ENCODE results near the gene NEURL1.

GRCh38 chr10:103616705-103617601 is 123.4 kb downstream of the NEURL1 start:
- TF ChIP-seq, protein P1, sequence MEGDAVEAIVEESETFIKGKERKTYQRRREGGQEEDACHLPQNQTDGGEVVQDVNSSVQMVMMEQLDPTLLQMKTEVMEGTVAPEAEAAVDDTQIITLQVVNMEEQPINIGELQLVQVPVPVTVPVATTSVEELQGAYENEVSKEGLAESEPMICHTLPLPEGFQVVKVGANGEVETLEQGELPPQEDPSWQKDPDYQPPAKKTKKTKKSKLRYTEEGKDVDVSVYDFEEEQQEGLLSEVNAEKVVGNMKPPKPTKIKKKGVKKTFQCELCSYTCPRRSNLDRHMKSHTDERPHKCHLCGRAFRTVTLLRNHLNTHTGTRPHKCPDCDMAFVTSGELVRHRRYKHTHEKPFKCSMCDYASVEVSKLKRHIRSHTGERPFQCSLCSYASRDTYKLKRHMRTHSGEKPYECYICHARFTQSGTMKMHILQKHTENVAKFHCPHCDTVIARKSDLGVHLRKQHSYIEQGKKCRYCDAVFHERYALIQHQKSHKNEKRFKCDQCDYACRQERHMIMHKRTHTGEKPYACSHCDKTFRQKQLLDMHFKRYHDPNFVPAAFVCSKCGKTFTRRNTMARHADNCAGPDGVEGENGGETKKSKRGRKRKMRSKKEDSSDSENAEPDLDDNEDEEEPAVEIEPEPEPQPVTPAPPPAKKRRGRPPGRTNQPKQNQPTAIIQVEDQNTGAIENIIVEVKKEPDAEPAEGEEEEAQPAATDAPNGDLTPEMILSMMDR (IDR thresholded peaks at IDR 0.05), result no peak
- TF ChIP-seq POLR2A (IDR thresholded peaks at IDR 0.05), result no peak

Data from Peyer's patch (tissue), 4 donors.